HG03469 (cell line): Measurements from ENCODE around the gene DRD2.

Source experiments
- ATAC-seq: cut with Tn5 transposase; IDR thresholded peaks from one replicate; pipeline ENCODE4 v1.9.1; 2021; ENCODE audit warnings: mild to moderate bottlenecking, moderate library complexity, moderate number of reproducible peaks; ENCODE audit not compliant: unreplicated experiment

DRD2 gene

GRCh38 chr11:113447621-113448315 is 27.4 kb downstream of the DRD2 start:
- ATAC-seq, result no peak

- no peak for ATAC-seq
These were observed 28.3 kb downstream of the DRD2 start for GRCh38 chr11:113446938-113447337.

- no peak for ATAC-seq
These were observed 29.1 kb downstream of the DRD2 start for GRCh38 chr11:113446112-113446511.

- ATAC-seq, result no peak
These were observed 30.6 kb downstream of the DRD2 start for GRCh38 chr11:113444502-113445123.

- no peak for ATAC-seq
These were observed 34.4 kb downstream of the DRD2 start for GRCh38 chr11:113440816-113441215.

- ATAC-seq, result no peak
These were observed 38.4 kb downstream of the DRD2 start for GRCh38 chr11:113436672-113437252.

- ATAC-seq, result no peak
These were observed 39.8 kb downstream of the DRD2 start for GRCh38 chr11:113435190-113435968.

- ATAC-seq, result no peak
These were observed 43.5 kb downstream of the DRD2 start for GRCh38 chr11:113431746-113432145.

- ATAC-seq, result no peak
These were observed 48.5 kb downstream of the DRD2 start for GRCh38 chr11:113426686-113427085.

GRCh38 chr11:113420808-113421207 is 54.4 kb downstream of the DRD2 start:
- ATAC-seq, result no peak

GRCh38 chr11:113419454-113420003 is 55.7 kb downstream of the DRD2 start:
- ATAC-seq, result no peak

GRCh38 chr11:113417428-113417827 is 57.8 kb downstream of the DRD2 start:
- ATAC-seq, result no peak

GRCh38 chr11:113415343-113415742 is 59.9 kb downstream of the DRD2 start:
- no peak for ATAC-seq

- no peak for ATAC-seq
These were observed 62.5 kb downstream of the DRD2 start for GRCh38 chr11:113412675-113413074.

- ATAC-seq, result no peak
These were observed 63.7 kb downstream of the DRD2 start for GRCh38 chr11:113411536-113411935.

- no peak for ATAC-seq
These were observed 64.6 kb downstream of the DRD2 start for GRCh38 chr11:113410414-113411135.

GRCh38 chr11:113409526-113409925 is 65.7 kb downstream of the DRD2 start:
- ATAC-seq, result no peak

- ATAC-seq, result no peak
These were observed 66.3 kb downstream of the DRD2 start for GRCh38 chr11:113408887-113409286.

- no peak for ATAC-seq
These were observed 67.0 kb downstream of the DRD2 start for GRCh38 chr11:113408206-113408605.

GRCh38 chr11:113407163-113407562 is 68.0 kb downstream of the DRD2 start:
- ATAC-seq, result no peak
